H1 (cell line): ENCODE measurements around the gene MUSTN1. TPM values are rescaled to one million over a fixed set of nuclear protein-coding genes. Genes with fewer than 3 reads are reported as not detected.

Source experiments
- CTCF ChIA-PET: fragments of 300-600 bp; sonication (Branson Sonifier 250); formaldehyde crosslinking; loops from one replicate; lab custom pipeline; 2021; ENCODE audit not compliant: partially characterized antibody; lab: Charles Lee
- POLR2A ChIA-PET: fragments of 300-600 bp; sonication (Branson Sonifier 250); formaldehyde crosslinking; loops from one replicate; lab custom pipeline; 2021; ENCODE audit warnings: inconsistent platforms; ENCODE audit not compliant: partially characterized antibody; lab: Charles Lee
- DNase-seq, 2 experiments: peaks; one replicate each; pipeline versions ENCODE4 v3.0.0 to v3.0.0-alpha.2; 2010 to 2022; ENCODE audit warnings: low spot score in 2 of 2, low read depth in 1 of 2, mixed read lengths in 1 of 2
- FAIRE-seq: peaks from 2 replicates; lab custom pipeline; 2011; peaks lifted over from hg19 to GRCh38; lab: Jason Lieb, UNC
- H2AFZ ChIP-seq: 2 replicates; pipeline ENCODE4 v1.8.1; 2012; ENCODE audit warnings: low read length, inconsistent platforms
- H2AK5ac ChIP-seq: 2 replicates; pipeline ENCODE4 v1.6.1; 2013; ENCODE audit warnings: low read depth, low read length
- H2BK120ac ChIP-seq: replicated peaks from 2 replicates; pipeline ENCODE3; 2013; ENCODE audit warnings: low read depth, low read length, inconsistent platforms
- H2BK12ac ChIP-seq: 2 replicates; pipeline ENCODE4 v1.6.1; 2013; ENCODE audit warnings: low read depth, low read length
- H2BK15ac ChIP-seq: 2 replicates; pipeline ENCODE4 v1.6.1; 2013; ENCODE audit warnings: low read length
- H2BK20ac ChIP-seq: 2 replicates; pipeline ENCODE4 v1.6.1; 2013; ENCODE audit warnings: low read length
- H2BK5ac ChIP-seq: 2 replicates; pipeline ENCODE4 v1.6.1; 2013; ENCODE audit warnings: low read depth, low read length
- H3K14ac ChIP-seq: 2 replicates; pipeline ENCODE4 v1.6.1; 2013; ENCODE audit warnings: inconsistent platforms; ENCODE audit not compliant: insufficient read length
- H3K18ac ChIP-seq: 2 replicates; pipeline ENCODE4 v1.6.1; 2013; ENCODE audit warnings: low read length; ENCODE audit errors: extremely low read depth
- H3K23ac ChIP-seq: 2 replicates; pipeline ENCODE4 v1.6.1; 2013; ENCODE audit warnings: inconsistent platforms; ENCODE audit not compliant: insufficient read length
- H3K23me2 ChIP-seq: 2 replicates; pipeline ENCODE4 v1.6.1; 2013; ENCODE audit warnings: low read depth, low read length
- H3K27ac ChIP-seq: 2 replicates; pipeline ENCODE4 v1.6.1; 2011; ENCODE audit warnings: low read depth, low read length, inconsistent platforms
- H3K27me3 ChIP-seq, 4 experiments: replicated peaks in 1 of 4; 1 replicate in 1 of 4; 2 replicates in 3 of 4; pipeline versions ENCODE4 v1.6.1 to v1.8.1; 2011 to 2013; ENCODE audit warnings: low read length in 3 of 4, mild to moderate bottlenecking in 3 of 4, inconsistent platforms in 2 of 4, mixed read lengths in 2 of 4, moderate library complexity in 1 of 4; ENCODE audit not compliant: control insufficient read depth in 3 of 4, insufficient read depth in 3 of 4; ENCODE audit errors: extremely low read depth in 1 of 4
- H3K36me3 ChIP-seq, 4 experiments: 2 replicates each; pipeline versions ENCODE4 v1.6.1 to v1.8.1; 2011 to 2013; ENCODE audit warnings: mild to moderate bottlenecking in 4 of 4, low read length in 3 of 4, moderate library complexity in 2 of 4, control low read depth in 1 of 4, inconsistent platforms in 1 of 4; ENCODE audit not compliant: insufficient read depth in 4 of 4, control insufficient read depth in 2 of 4
- H3K4ac ChIP-seq: replicated peaks from 2 replicates; pipeline ENCODE3; 2013; ENCODE audit warnings: low read length, low read depth, mixed read lengths, inconsistent platforms; ENCODE audit not compliant: insufficient read length
- H3K4me1 ChIP-seq, 4 experiments: replicated peaks in 1 of 4; 1 replicate in 1 of 4; 2 replicates in 3 of 4; pipeline versions ENCODE4 v1.6.1 to v1.8.1; 2011 to 2013; ENCODE audit warnings: low read length in 3 of 4, inconsistent platforms in 2 of 4, mixed read lengths in 1 of 4; ENCODE audit not compliant: insufficient read depth in 4 of 4, control insufficient read depth in 3 of 4
- H3K4me2 ChIP-seq, 2 experiments: 2 replicates each; pipeline versions ENCODE4 v1.6.1 to v1.8.1; 2011 to 2013; ENCODE audit warnings: low read depth in 2 of 2, low read length in 2 of 2, control low read depth in 1 of 2, inconsistent platforms in 1 of 2, mild to moderate bottlenecking in 1 of 2; ENCODE audit not compliant: insufficient read depth in 1 of 2
- H3K4me3 ChIP-seq, 4 experiments: fragments of 200-600, 300-600 bp in 1 of 4; sonication (generic), shearing (Covaris generic), sonication (Bioruptor Twin) in 1 of 4; 2 replicates each; pipeline versions ENCODE4 v1.5.1 to v1.8.1; 2011 to 2016; ENCODE audit warnings: low read length in 4 of 4, low read depth in 3 of 4, control low read depth in 2 of 4, inconsistent platforms in 2 of 4, mild to moderate bottlenecking in 2 of 4, mixed read lengths in 1 of 4, moderate library complexity in 1 of 4; ENCODE audit not compliant: insufficient read depth in 2 of 4; ENCODE audit errors: extremely low read depth in 1 of 4
- H3K56ac ChIP-seq: replicated peaks from 2 replicates; pipeline ENCODE3; 2013; ENCODE audit warnings: low read depth, mild to moderate bottlenecking, mixed read lengths, low read length, inconsistent platforms; ENCODE audit not compliant: insufficient read length
- H3K79me1 ChIP-seq: 2 replicates; pipeline ENCODE4 v1.6.1; 2013; ENCODE audit warnings: low read depth, low read length, control low read depth
- H3K79me2 ChIP-seq, 2 experiments: 2 replicates each; pipeline versions ENCODE4 v1.6.1 to v1.8.1; 2012 to 2013; ENCODE audit warnings: low read length in 2 of 2, mild to moderate bottlenecking in 2 of 2, inconsistent platforms in 1 of 2; ENCODE audit not compliant: insufficient read depth in 2 of 2, control insufficient read depth in 1 of 2
- H3K9ac ChIP-seq, 4 experiments: replicated peaks in 1 of 4; 1 replicate in 1 of 4; 2 replicates in 3 of 4; pipeline versions ENCODE4 v1.6.1 to v1.8.1; 2011 to 2013; ENCODE audit warnings: low read depth in 3 of 4, low read length in 3 of 4, control low read depth in 2 of 4, mild to moderate bottlenecking in 2 of 4, moderate library complexity in 2 of 4, inconsistent platforms in 1 of 4; ENCODE audit errors: extremely low read depth in 1 of 4
- H3K9me3 ChIP-seq, 2 experiments: 2 replicates each; pipeline versions ENCODE4 v1.6.1 to v1.8.1; 2012 to 2013; ENCODE audit warnings: mild to moderate bottlenecking in 2 of 2, moderate library complexity in 2 of 2, control low read depth in 1 of 2, inconsistent platforms in 1 of 2, low read depth in 1 of 2, low read length in 1 of 2, mixed read lengths in 1 of 2; ENCODE audit not compliant: insufficient read depth in 2 of 2
- H4K20me1 ChIP-seq, 2 experiments: replicated peaks in 1 of 2; 2 replicates each; pipeline versions ENCODE3 to v1.8.1; 2011 to 2013; ENCODE audit warnings: inconsistent platforms in 2 of 2, low read length in 2 of 2, mild to moderate bottlenecking in 1 of 2; ENCODE audit not compliant: insufficient read depth in 2 of 2, control insufficient read depth in 1 of 2
- H4K5ac ChIP-seq: 2 replicates; pipeline ENCODE4 v1.6.1; 2013; ENCODE audit warnings: low read length, low read depth, mixed read lengths, inconsistent platforms; ENCODE audit not compliant: insufficient read length
- H4K8ac ChIP-seq: 2 replicates; pipeline ENCODE4 v1.8.0; 2013; ENCODE audit warnings: mild to moderate bottlenecking, moderate library complexity, low read length, inconsistent platforms; ENCODE audit not compliant: insufficient read depth; ENCODE audit errors: extremely low read depth
- H4K91ac ChIP-seq: replicated peaks from 2 replicates; pipeline ENCODE3; 2013; ENCODE audit warnings: low read length, mixed read lengths, inconsistent platforms; ENCODE audit not compliant: insufficient read length
- CBX8 ChIP-seq: fragments of 300-800, 300-1000 bp; sonication (generic); IDR thresholded peaks from 2 replicates; pipeline ENCODE4 v1.7.1; 2016; ENCODE audit warnings: low read depth, low read length, borderline replicate concordance
- CHD2 ChIP-seq: IDR thresholded peaks from 2 replicates; pipeline ENCODE4 v1.6.1; 2012; ENCODE audit warnings: low read length, improper control_type of control experiment
- CREB1 ChIP-seq: IDR thresholded peaks from 2 replicates; pipeline ENCODE4 v1.6.1; 2012; ENCODE audit warnings: inconsistent platforms
- JUND ChIP-seq: IDR thresholded peaks from 2 replicates; pipeline ENCODE4 v1.6.1; 2011; ENCODE audit warnings: mild to moderate bottlenecking, improper control_type of control experiment, low read length
- MAX ChIP-seq: IDR thresholded peaks from 2 replicates; pipeline ENCODE4 v1.6.1; 2012; ENCODE audit warnings: inconsistent platforms
- WGBS, 2 experiments: shearing (Covaris generic) in 1 of 2; methylation state at CpG; one replicate each; pipeline versions ENCODE4 v1.1.6 to v1.1.7; 2013 to 2015; ENCODE audit warnings: low lambda C conversion rate in 2 of 2, mixed read lengths in 2 of 2, inconsistent platforms in 1 of 2, low coverage in 1 of 2, missing lambda C conversion rate in 1 of 2; ENCODE audit not compliant: insufficient replicate concordance in 2 of 2, insufficient coverage in 1 of 2, insufficient read length in 1 of 2; ENCODE audit errors: extremely low coverage in 1 of 2, missing lambda C conversion rate in 1 of 2; 5-methylcytosine and 5-hydroxymethylcytosine counted together
- polyA plus RNA-seq, 7 experiments: library from polyadenylated mRNA; depleted of rRNA in 3 of 7; stranded (reverse) in 5 of 7; unstranded in 2 of 7; fragments of >200 nt in 5 of 7; fragments of 200-250 nt in 2 of 7; gene quantifications; 1 replicate in 5 of 7; 2 replicates in 1 of 7; 4 replicates in 1 of 7; pipeline versions ENCODE4 v1.2.1 to v1.2.3, GENCODE V29; 2011 to 2013; ENCODE audit warnings: missing spikeins in 2 of 7, mixed read lengths in 2 of 7
- total RNA-seq: library from RNA; stranded (reverse); fragmentation: NEBNext Ultra II Directional; extraction: Animal tissue kit (Norgen Biotek cat#: 25700); gene quantifications from 2 replicates; pipeline ENCODE4 v1.2.1, GENCODE V29; 2021

The MUSTN1 gene
- total and polyA plus RNA-seq, 2 of the 8 experiments (the other 6 are each of a cell fraction or from before 2014, with no cell fraction given) = 1.1 to 2.4 TPM

DNA sequence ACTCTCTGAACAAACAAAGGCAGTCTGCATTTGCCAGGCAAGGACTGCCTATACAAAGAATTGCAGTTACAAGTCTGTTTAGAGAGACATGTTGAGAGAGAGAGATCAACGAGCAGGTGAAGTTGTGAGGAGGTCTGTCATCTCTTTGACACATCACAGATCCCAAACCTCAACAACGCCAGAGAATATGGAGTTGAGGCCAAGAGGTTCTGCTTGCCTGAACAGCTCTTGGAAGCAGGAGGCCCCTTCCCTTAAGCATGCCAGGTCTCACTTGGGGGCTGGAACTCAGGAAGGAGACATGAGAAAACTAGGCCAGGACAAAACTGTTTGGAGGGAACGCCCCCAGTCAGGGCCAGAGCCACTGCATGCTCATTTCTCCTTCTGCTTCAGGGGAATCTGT is 22.3 kb upstream of the MUSTN1 start:
- no peak overlapping the region for H4K5ac ChIP-seq
- no peak overlapping the region for H3K4ac ChIP-seq
- H3K79me2 ChIP-seq = no peaks in the 10 kb centered on the region
- no peak overlapping the region for H3K4me2 ChIP-seq
- no peak overlapping the region for H4K91ac ChIP-seq
- no peak overlapping the region for H2BK15ac ChIP-seq
- no peak overlapping the region for H3K18ac ChIP-seq
- H3K36me3 ChIP-seq = peaks cover 0 to 4% (median 0%) of the 10 kb centered on the region in 4 experiments; a peak in 3 of 8 replicates
- H3K4me3 ChIP-seq = no peak overlapping the region
- 73% methylated on average over 3 of the region's 3 CpGs; no CpG with 5 or more reads in 1 of the 2 experiments for WGBS, 2 experiments
- H3K4me1 ChIP-seq = no peaks in the 10 kb centered on the region
- no peak for TF ChIP-seq JUND
- TF ChIP-seq CBX8 = no peak
- TF ChIP-seq MAX = no peak
- no peak for TF ChIP-seq CHD2
- TF ChIP-seq CREB1 = no peak
- H2BK5ac ChIP-seq = no peak overlapping the region
- H3K14ac ChIP-seq = no peak overlapping the region
- no peaks in the 10 kb centered on the region for H3K27me3 ChIP-seq
- no peak overlapping the region for H2BK120ac ChIP-seq
- H4K8ac ChIP-seq = no peak overlapping the region
- H3K23ac ChIP-seq = no peak overlapping the region
- FAIRE-seq (no peak), DNase-seq (no peak)
- H3K9ac ChIP-seq = no peak overlapping the region
- H2AFZ ChIP-seq = no peak overlapping the region
- no peak overlapping the region for H2BK20ac ChIP-seq
- ChIA-PET POLR2A (interaction anchor here (0.9 kb wide), 1 partner anchor 13 kb away, joined by 3 read pairs; no protein-coding TSS in a partner anchor), CTCF (interaction anchor here (1.0 to 2.2 kb wide), 9 partner anchors 9 to 343 kb away, joined by 3 to 8 read pairs (median 4); no protein-coding TSS in a partner anchor)
- H3K27ac ChIP-seq = no peak overlapping the region
- H3K9me3 ChIP-seq = no peaks in the 10 kb centered on the region
- no peaks in the 10 kb centered on the region for H3K23me2 ChIP-seq
- H3K79me1 ChIP-seq = no peaks in the 10 kb centered on the region
- peaks cover 0 to 6% of the 10 kb centered on the region in 2 experiments for H4K20me1 ChIP-seq
- H2BK12ac ChIP-seq = no peak overlapping the region
- no peak overlapping the region for H3K56ac ChIP-seq
- no peak overlapping the region for H2AK5ac ChIP-seq
